ENCODE data around the gene PLXNA4.

- no peak for TF ChIP-seq CTCF (IDR thresholded peaks at IDR 0.05 in 8 of 11, conservative IDR thresholded peaks at IDR 0.05 in 3 of 11)
- TF ChIP-seq POLR2A (IDR thresholded peaks at IDR 0.05) = no peak
These were observed 12.3 kb upstream of the PLXNA4 start for GRCh38 chr7:132588596-132588995.
